IMR-90 (cell line): ENCODE results near the gene ZCCHC24. TPM values are rescaled to one million over a fixed set of nuclear protein-coding genes. Genes with fewer than 3 reads are reported as not detected.

Experiments used
- ATAC-seq: fragments of 200-7000 bp; cut with Tn5 transposase; 2 replicates; pipeline ENCODE4 v1.9.1; 2020; ENCODE audit warnings: low read depth, mild to moderate bottlenecking, moderate library complexity
- BruUV-seq: library from RNA; stranded (reverse); fragments of 400-500 nt; replicated peaks from 2 replicates; lab custom pipeline; 2021; lab: Mats Ljungman, UMichigan
- CTCF ChIA-PET: fragments of 300-600 bp; formaldehyde crosslinking; extraction: SDS; loops from one replicate; lab custom pipeline; 2021; ENCODE audit warnings: antibody characterized with exemption; lab: Yijun Ruan, JAX
- POLR2A ChIA-PET: fragments of 300-600 bp; sonication (Branson Sonifier 250); formaldehyde crosslinking; loops from one replicate; lab custom pipeline; 2022; ENCODE audit warnings: antibody characterized with exemption; ENCODE audit not compliant: unreplicated experiment; lab: Charles Lee
- DNase-seq: peaks from one replicate; pipeline ENCODE4 v3.0.0; 2013
- H2AFZ ChIP-seq: replicated peaks from 2 replicates; pipeline ENCODE3; 2013; ENCODE audit warnings: low read length, mild to moderate bottlenecking; ENCODE audit not compliant: poor library complexity
- H2AK5ac ChIP-seq: 2 replicates; pipeline ENCODE4 v1.6.1; 2013; ENCODE audit warnings: low read depth, low read length, inconsistent platforms
- H2AK9ac ChIP-seq: replicated peaks from 2 replicates; pipeline ENCODE3; 2013; ENCODE audit warnings: mild to moderate bottlenecking, low read depth, low read length, moderate library complexity; ENCODE audit not compliant: poor library complexity
- H2BK120ac ChIP-seq: 2 replicates; pipeline ENCODE4 v1.6.1; 2013; ENCODE audit warnings: low read depth, low read length, inconsistent platforms
- H2BK15ac ChIP-seq: 3 replicates; pipeline ENCODE4 v1.6.1; 2013; ENCODE audit warnings: low read depth, low read length, inconsistent platforms
- H2BK20ac ChIP-seq: 2 replicates; pipeline ENCODE4 v1.6.1; 2013; ENCODE audit warnings: low read depth, mild to moderate bottlenecking, inconsistent platforms, low read length, moderate library complexity
- H2BK5ac ChIP-seq: 2 replicates; pipeline ENCODE4 v1.6.1; 2013; ENCODE audit warnings: mild to moderate bottlenecking, low read depth, low read length, inconsistent platforms; ENCODE audit not compliant: poor library complexity, severe bottlenecking
- H3K14ac ChIP-seq: replicated peaks from 2 replicates; pipeline ENCODE4 v1.6.1; 2013; ENCODE audit warnings: low read depth, low read length, inconsistent platforms
- H3K18ac ChIP-seq: 2 replicates; pipeline ENCODE4 v1.6.1; 2013; ENCODE audit warnings: low read depth, low read length, control low read depth
- H3K23ac ChIP-seq: 2 replicates; pipeline ENCODE4 v1.6.1; 2013; ENCODE audit warnings: low read depth, low read length, inconsistent platforms
- H3K27ac ChIP-seq: 2 replicates; pipeline ENCODE4 v1.5.1; 2013; ENCODE audit warnings: mild to moderate bottlenecking, control low read depth, low read length; ENCODE audit not compliant: insufficient read depth
- H3K27me3 ChIP-seq: 2 replicates; pipeline ENCODE4 v1.6.1; 2013; ENCODE audit warnings: low read length; ENCODE audit not compliant: control insufficient read depth, insufficient read depth
- H3K36me3 ChIP-seq: 2 replicates; pipeline ENCODE4 v1.6.1; 2013; ENCODE audit warnings: low read length, mixed read lengths; ENCODE audit not compliant: control insufficient read depth, insufficient read depth
- H3K4ac ChIP-seq: 2 replicates; pipeline ENCODE4 v1.6.1; 2013; ENCODE audit warnings: low read depth, low read length, inconsistent platforms
- H3K4me1 ChIP-seq: 2 replicates; pipeline ENCODE4 v1.6.1; 2013; ENCODE audit warnings: low read length, mixed read lengths; ENCODE audit not compliant: control insufficient read depth, insufficient read depth
- H3K4me2 ChIP-seq: 2 replicates; pipeline ENCODE4 v1.6.1; 2013; ENCODE audit warnings: low read depth, mild to moderate bottlenecking, control low read depth, low read length, moderate library complexity
- H3K4me3 ChIP-seq: 2 replicates; pipeline ENCODE4 v1.5.1; 2013; ENCODE audit warnings: low read depth, mild to moderate bottlenecking, control low read depth, low read length, moderate library complexity; ENCODE audit not compliant: insufficient read depth
- H3K56ac ChIP-seq: 2 replicates; pipeline ENCODE4 v1.6.1; 2013; ENCODE audit warnings: low read length, inconsistent platforms; ENCODE audit not compliant: insufficient read depth; ENCODE audit errors: extremely low read depth
- H3K79me1 ChIP-seq, 2 experiments: 2 replicates each; pipeline ENCODE4 v1.6.1; 2013; ENCODE audit warnings: low read length in 2 of 2, inconsistent platforms in 1 of 2, low read depth in 1 of 2
- H3K9ac ChIP-seq: 2 replicates; pipeline ENCODE4 v1.6.1; 2013; ENCODE audit warnings: low read depth, low read length, control low read depth
- H3K9me1 ChIP-seq: 2 replicates; pipeline ENCODE4 v1.6.1; 2013; ENCODE audit warnings: low read length, inconsistent platforms; ENCODE audit not compliant: insufficient read depth
- H3K9me3 ChIP-seq: 2 replicates; pipeline ENCODE4 v1.6.1; 2013; ENCODE audit warnings: low read length; ENCODE audit not compliant: control insufficient read depth, insufficient read depth
- H4K20me1 ChIP-seq: 2 replicates; pipeline ENCODE4 v1.6.1; 2013; ENCODE audit warnings: low read length, inconsistent platforms; ENCODE audit not compliant: insufficient read depth
- H4K5ac ChIP-seq: 2 replicates; pipeline ENCODE4 v1.6.1; 2013; ENCODE audit warnings: mild to moderate bottlenecking, low read depth, low read length, control low read depth
- H4K8ac ChIP-seq, 2 experiments: 2 replicates each; pipeline ENCODE4 v1.6.1; 2013; ENCODE audit warnings: low read depth in 2 of 2, low read length in 2 of 2, control low read depth in 1 of 2, inconsistent platforms in 1 of 2
- H4K91ac ChIP-seq: 2 replicates; pipeline ENCODE4 v1.6.1; 2013; ENCODE audit warnings: low read depth, low read length, inconsistent platforms; ENCODE audit not compliant: insufficient read depth
- BHLHE40 ChIP-seq: fragments of 150-350 bp; IDR thresholded peaks from 2 replicates; pipeline ENCODE4 v1.6.1; 2016; ENCODE audit warnings: mild to moderate bottlenecking, low read depth, low read length
- CEBPB ChIP-seq: IDR thresholded peaks from 2 replicates; pipeline ENCODE4 v1.6.1; 2012; ENCODE audit warnings: low read depth, low read length, improper control_type of control experiment
- CHD1 ChIP-seq: IDR thresholded peaks from 2 replicates; pipeline ENCODE4 v1.6.1; 2012; ENCODE audit warnings: low read depth, low read length, improper control_type of control experiment
- CTCF ChIP-seq: conservative IDR thresholded peaks from 2 replicates; pipeline ENCODE4 v1.5.1; 2012; ENCODE audit warnings: mild to moderate bottlenecking, low read depth, low read length, improper control_type of control experiment
- ELK1 ChIP-seq: fragments of 150-350 bp; IDR thresholded peaks from 2 replicates; pipeline ENCODE4 v1.6.1; 2016; ENCODE audit warnings: low read depth, mild to moderate bottlenecking, low read length, moderate library complexity, borderline replicate concordance
- FOS ChIP-seq: fragments of 150-350 bp; IDR thresholded peaks from 2 replicates; pipeline ENCODE4 v1.6.1; 2016; ENCODE audit warnings: low read depth, low read length
- MAFK ChIP-seq: IDR thresholded peaks from 2 replicates; pipeline ENCODE4 v1.6.1; 2012; ENCODE audit warnings: low read depth, low read length, improper control_type of control experiment
- MXI1 ChIP-seq: IDR thresholded peaks from 2 replicates; pipeline ENCODE4 v1.6.1; 2012; ENCODE audit warnings: low read depth, mild to moderate bottlenecking, low read length, moderate library complexity, borderline replicate concordance
- NFE2L2 ChIP-seq: fragments of 150-350 bp; IDR thresholded peaks from 2 replicates; pipeline ENCODE4 v1.6.1; 2016; ENCODE audit warnings: low read depth, mild to moderate bottlenecking, low read length
- POLR2A ChIP-seq: IDR thresholded peaks from 2 replicates; pipeline ENCODE4 v1.6.1; 2012; ENCODE audit warnings: mild to moderate bottlenecking, low read depth, low read length
- RCOR1 ChIP-seq: IDR thresholded peaks from 2 replicates; pipeline ENCODE4 v1.6.1; 2012; ENCODE audit warnings: mild to moderate bottlenecking, low read length, improper control_type of control experiment; ENCODE audit not compliant: insufficient replicate concordance
- RFX5 ChIP-seq: IDR thresholded peaks from 2 replicates; pipeline ENCODE4 v1.8.0; 2012; ENCODE audit warnings: low read depth, mild to moderate bottlenecking, low read length, moderate library complexity
- USF2 ChIP-seq: fragments of 150-350 bp; IDR thresholded peaks from 2 replicates; pipeline ENCODE4 v1.6.1; 2017; ENCODE audit warnings: mild to moderate bottlenecking, antibody characterized with exemption, low read length, low read depth
- WGBS, 2 experiments: methylation state at CpG; one replicate each; pipeline versions ENCODE4 v1.1.5 to v1.1.7; 2013; ENCODE audit warnings: missing lambda C conversion rate in 2 of 2; ENCODE audit not compliant: insufficient read length in 1 of 2; ENCODE audit errors: extremely low coverage in 2 of 2; 5-methylcytosine and 5-hydroxymethylcytosine counted together
- dilution Hi-C: fragments of 300-500 bp; cut with HindIII; formaldehyde crosslinking; loops from one replicate; pipeline ENCODE4 v1.14.3; 2018; ENCODE audit warnings: low sequenced_read_pairs; ENCODE audit not compliant: unreplicated experiment
- in situ Hi-C: fragments of 300-500 bp; cut with MboI; formaldehyde crosslinking; loops from 3 replicates; pipeline ENCODE4 v1.14.3; 2019; ENCODE audit warnings: low sequenced_read_pairs, inconsistent platforms, mixed read lengths
- intact Hi-C: fragments of 100-400 bp; cut with micrococcal nuclease; formaldehyde crosslinking; loops from 2 replicates; pipeline ENCODE4 v1.10.0; 2022
- polyA plus RNA-seq, 3 experiments: library from polyadenylated mRNA; depleted of rRNA; stranded (reverse); fragments of >200 nt; gene quantifications; 2 replicates each; pipeline ENCODE4 v1.2.3, GENCODE V29; 2012; ENCODE audit warnings: low replicate concordance in 1 of 3
- total RNA-seq: library from RNA; depleted of rRNA; stranded (reverse); fragments of >200 nt; gene quantifications from 2 replicates; pipeline ENCODE4 v1.2.3, GENCODE V29; 2012

ZCCHC24 gene
- total and polyA plus RNA-seq, 2 of the 4 experiments (the other 2 are of a cell fraction), result 15.1 to 25.9 TPM

GRCh38 chr10:79446758-79447084, 1.3 kb upstream of the ZCCHC24 start:
- no TSS peak for BruUV-seq
- Histone ChIP-seq H2AK5ac (peak overlapping the region; percentile 20; the same call in 1 of the 2 replicates), H3K36me3 (peaks cover 9% of the 10 kb centered on the region; the same call in 1 of the 2 replicates), H3K4me3 (peak overlapping the region; percentile 16), H2AK9ac (peak overlapping the region; percentile 79), H3K4me2 (peak overlapping the region; percentile 79), H2AFZ (peak overlapping the region; percentile 88), H3K4ac (peak overlapping the region; percentile 78), H3K79me1 (peaks cover 8 to 36% of the 10 kb centered on the region in 2 experiments; a peak in 3 of 4 replicates), H3K14ac (peak overlapping the region; percentile 83), H3K9me3 (no peaks in the 10 kb centered on the region), H3K4me1 (peaks cover 28% of the 10 kb centered on the region), H3K18ac (peak overlapping the region; percentile 50; the same call in 1 of the 2 replicates), H3K9ac (peak overlapping the region; percentile 3; the same call in 1 of the 2 replicates), H4K91ac (peak overlapping the region; percentile 63), H4K5ac (peak overlapping the region; percentile 43), H2BK120ac (peak overlapping the region; percentile 81), H2BK5ac (peak overlapping the region; percentile 47), H3K27me3 (no peaks in the 10 kb centered on the region), H3K23ac (peak overlapping the region; percentile 62; the same call in 1 of the 2 replicates), H2BK15ac (peak overlapping the region; percentile 45; the same call in 1 of the 3 replicates), H4K8ac (peak overlapping the region in 1 of 2 experiments; percentile 86; a peak in 2 of 4 replicates), H3K9me1 (peaks cover 23% of the 10 kb centered on the region), H4K20me1 (peaks cover 28% of the 10 kb centered on the region), H3K27ac (peak overlapping the region; percentile 42), H2BK20ac (peak overlapping the region; percentile 50; the same call in 1 of the 2 replicates), H3K56ac (no peak overlapping the region; the same call in 1 of the 2 replicates)
- ChIA-PET POLR2A (no interaction called here), CTCF (no interaction called here)
- ATAC-seq, result no peak
- in situ Hi-C loops (no loop called here), dilution Hi-C loops (no loop called here), intact Hi-C loops (no loop called here)
- TF ChIP-seq NFE2L2 (no peak), MXI1 (no peak), CTCF (no peak), ELK1 (no peak), USF2 (no peak), CHD1 (no peak), FOS (no peak), RFX5 (no peak), POLR2A (no peak), BHLHE40 (no peak), MAFK (no peak), RCOR1 (no peak), CEBPB (no peak)
- no peak for DNase-seq
- WGBS, 2 experiments, result 11% methylated on average over 8 of the region's 16 CpGs; no CpG with 5 or more reads in 1 of the 2 experiments
